ENCODE measurements around the gene PWP1.

PWP1 gene

DNA sequence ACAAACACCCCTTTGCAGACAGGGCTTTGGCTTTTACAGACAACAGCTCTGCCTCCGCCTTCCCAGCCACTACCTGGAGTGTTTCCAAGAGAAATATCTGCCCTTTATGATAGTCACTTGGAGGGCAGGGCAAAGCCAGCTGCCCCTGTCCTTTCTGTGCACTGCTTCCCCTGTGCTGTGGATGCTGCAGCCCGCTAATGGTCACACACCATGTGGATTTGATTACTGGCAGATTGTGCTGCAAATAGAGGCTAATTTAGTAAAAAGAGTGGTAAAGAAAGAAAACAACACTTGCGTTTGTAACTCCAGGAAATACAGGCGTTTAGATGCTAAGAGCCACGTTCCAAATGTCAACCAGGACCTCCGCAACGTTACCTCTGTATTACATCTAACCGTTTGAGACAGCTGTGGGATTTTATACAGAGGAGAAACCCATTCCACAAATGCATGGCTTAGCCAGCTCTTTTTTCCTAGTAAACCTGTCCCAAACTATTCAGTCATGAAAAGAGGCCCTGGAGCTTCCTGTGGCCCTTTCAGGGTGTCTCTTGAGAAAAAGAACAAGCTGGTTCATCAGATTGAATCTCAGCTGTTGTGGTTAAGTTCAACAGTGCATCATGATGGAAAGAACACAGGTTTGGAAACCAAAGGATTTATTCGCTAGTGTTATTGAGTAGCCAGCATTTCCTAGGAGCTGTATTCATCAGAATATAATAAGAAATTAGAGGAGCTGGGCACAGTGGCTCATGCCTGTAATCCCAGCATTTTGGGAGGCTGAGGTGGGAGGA is 30.1 kb upstream of the PWP1 start:
- H3K27ac ChIP-seq (ENCODE audit: low read length), result no peak overlapping the region
- no peaks in the 10 kb centered on the region for H3K9me3 ChIP-seq (ENCODE audit: control insufficient read depth in 2 of 2, low read length in 2 of 2)
- H3K9ac ChIP-seq (ENCODE audit: low read length in 2 of 2), result no peak overlapping the region
- H3K4me1 ChIP-seq (ENCODE audit: control insufficient read depth, insufficient read depth, low read length), result no peaks in the 10 kb centered on the region
- H3K27me3 ChIP-seq (ENCODE audit: control insufficient read depth in 1 of 2, insufficient read depth in 2 of 2, low read length in 2 of 2), result peaks cover 0 to 5% of the 10 kb centered on the region in 2 donors
- no peaks in the 10 kb centered on the region for H3K36me3 ChIP-seq (ENCODE audit: control insufficient read depth in 2 of 2, insufficient read depth in 2 of 2, low read length in 2 of 2)
- H3K4me3 ChIP-seq (ENCODE audit: low read length in 2 of 2), result no peak overlapping the region

- Histone ChIP-seq H3K4me1 (ENCODE audit: control insufficient read depth, insufficient read depth, low read length) (no peaks in the 10 kb centered on the region), H3K9ac (ENCODE audit: low read length in 2 of 2) (no peak overlapping the region), H3K27ac (ENCODE audit: low read length) (no peak overlapping the region), H3K27me3 (ENCODE audit: control insufficient read depth in 1 of 2, insufficient read depth in 2 of 2, low read length in 2 of 2) (peaks cover 0 to 2% of the 10 kb centered on the region in 2 donors), H3K4me3 (ENCODE audit: low read length in 2 of 2) (no peak overlapping the region), H3K9me3 (ENCODE audit: control insufficient read depth in 2 of 2, low read length in 2 of 2) (no peaks in the 10 kb centered on the region), H3K36me3 (ENCODE audit: control insufficient read depth in 2 of 2, insufficient read depth in 2 of 2, low read length in 2 of 2) (no peaks in the 10 kb centered on the region)
These were observed 29.3 kb upstream of the PWP1 start for GRCh38 chr12:107656302-107656701.

DNA sequence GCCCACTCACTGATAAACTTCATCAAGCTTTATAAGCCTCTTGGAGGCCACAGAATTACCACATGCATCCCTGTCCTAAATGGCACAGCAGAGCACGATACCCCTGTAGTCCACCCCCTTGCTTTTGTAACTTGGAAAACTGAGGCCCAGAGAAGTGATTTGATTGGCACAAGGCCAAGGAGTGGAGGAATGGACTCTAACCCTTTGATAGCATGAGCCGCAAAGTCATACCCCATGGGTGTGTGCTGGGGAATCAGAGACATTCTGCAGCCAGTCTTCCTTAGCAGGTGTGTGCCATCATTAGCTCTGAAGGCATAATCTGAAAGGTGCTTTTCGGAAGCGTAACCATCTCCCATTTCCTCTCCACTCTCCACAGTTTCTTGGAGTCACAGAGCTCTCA is 28.5 kb upstream of the PWP1 start:
- Histone ChIP-seq H3K36me3 (ENCODE audit: control insufficient read depth in 2 of 2, insufficient read depth in 2 of 2, low read length in 2 of 2) (no peaks in the 10 kb centered on the region), H3K27me3 (ENCODE audit: control insufficient read depth in 1 of 2, insufficient read depth in 2 of 2, low read length in 2 of 2) (peaks cover 3 to 4% of the 10 kb centered on the region in 2 donors), H3K4me3 (ENCODE audit: low read length in 2 of 2) (no peak overlapping the region), H3K9me3 (ENCODE audit: control insufficient read depth in 2 of 2, low read length in 2 of 2) (no peaks in the 10 kb centered on the region), H3K4me1 (ENCODE audit: control insufficient read depth, insufficient read depth, low read length) (no peaks in the 10 kb centered on the region), H3K9ac (ENCODE audit: low read length in 2 of 2) (no peak overlapping the region), H3K27ac (ENCODE audit: low read length) (no peak overlapping the region)

- no peaks in the 10 kb centered on the region for H3K4me1 ChIP-seq (ENCODE audit: control insufficient read depth, insufficient read depth, low read length)
- no peaks in the 10 kb centered on the region for H3K36me3 ChIP-seq (ENCODE audit: control insufficient read depth in 2 of 2, insufficient read depth in 2 of 2, low read length in 2 of 2)
- H3K4me3 ChIP-seq (ENCODE audit: low read length in 2 of 2), result no peak overlapping the region
- H3K9ac ChIP-seq (ENCODE audit: low read length in 2 of 2), result no peak overlapping the region
- no peak overlapping the region for H3K27ac ChIP-seq (ENCODE audit: low read length)
- peaks cover 3 to 4% of the 10 kb centered on the region in 2 donors for H3K27me3 ChIP-seq (ENCODE audit: control insufficient read depth in 1 of 2, insufficient read depth in 2 of 2, low read length in 2 of 2)
- no peaks in the 10 kb centered on the region for H3K9me3 ChIP-seq (ENCODE audit: control insufficient read depth in 2 of 2, low read length in 2 of 2)
These were observed 28.0 kb upstream of the PWP1 start for GRCh38 chr12:107657621-107658020.

GRCh38 chr12:107660235-107660634 is 25.4 kb upstream of the PWP1 start:
- Histone ChIP-seq H3K9me3 (ENCODE audit: control insufficient read depth in 2 of 2, low read length in 2 of 2) (no peaks in the 10 kb centered on the region), H3K4me1 (ENCODE audit: control insufficient read depth, insufficient read depth, low read length) (no peaks in the 10 kb centered on the region), H3K27ac (ENCODE audit: low read length) (no peak overlapping the region), H3K4me3 (ENCODE audit: low read length in 2 of 2) (no peak overlapping the region), H3K36me3 (ENCODE audit: control insufficient read depth in 2 of 2, insufficient read depth in 2 of 2, low read length in 2 of 2) (no peaks in the 10 kb centered on the region), H3K9ac (ENCODE audit: low read length in 2 of 2) (no peak overlapping the region), H3K27me3 (ENCODE audit: control insufficient read depth in 1 of 2, insufficient read depth in 2 of 2, low read length in 2 of 2) (peaks cover 3 to 4% of the 10 kb centered on the region in 2 donors)

GRCh38 chr12:107660861-107661415 is 24.7 kb upstream of the PWP1 start:
- no peak overlapping the region for H3K27ac ChIP-seq (ENCODE audit: low read length)
- peaks cover 3 to 4% of the 10 kb centered on the region in 2 donors for H3K27me3 ChIP-seq (ENCODE audit: control insufficient read depth in 1 of 2, insufficient read depth in 2 of 2, low read length in 2 of 2)
- no peaks in the 10 kb centered on the region for H3K4me1 ChIP-seq (ENCODE audit: control insufficient read depth, insufficient read depth, low read length)
- no peaks in the 10 kb centered on the region for H3K9me3 ChIP-seq (ENCODE audit: control insufficient read depth in 2 of 2, low read length in 2 of 2)
- no peak overlapping the region for H3K4me3 ChIP-seq (ENCODE audit: low read length in 2 of 2)
- H3K36me3 ChIP-seq (ENCODE audit: control insufficient read depth in 2 of 2, insufficient read depth in 2 of 2, low read length in 2 of 2), result no peaks in the 10 kb centered on the region
- no peak overlapping the region for H3K9ac ChIP-seq (ENCODE audit: low read length in 2 of 2)

- Histone ChIP-seq H3K4me3 (ENCODE audit: low read length in 2 of 2) (no peak overlapping the region), H3K9ac (ENCODE audit: low read length in 2 of 2) (no peak overlapping the region), H3K4me1 (ENCODE audit: control insufficient read depth, insufficient read depth, low read length) (no peaks in the 10 kb centered on the region), H3K36me3 (ENCODE audit: control insufficient read depth in 2 of 2, insufficient read depth in 2 of 2, low read length in 2 of 2) (no peaks in the 10 kb centered on the region), H3K27me3 (ENCODE audit: control insufficient read depth in 1 of 2, insufficient read depth in 2 of 2, low read length in 2 of 2) (peaks cover 3 to 4% of the 10 kb centered on the region in 2 donors), H3K9me3 (ENCODE audit: control insufficient read depth in 2 of 2, low read length in 2 of 2) (no peaks in the 10 kb centered on the region), H3K27ac (ENCODE audit: low read length) (no peak overlapping the region)
These were observed 23.8 kb upstream of the PWP1 start for GRCh38 chr12:107661830-107662229.

DNA sequence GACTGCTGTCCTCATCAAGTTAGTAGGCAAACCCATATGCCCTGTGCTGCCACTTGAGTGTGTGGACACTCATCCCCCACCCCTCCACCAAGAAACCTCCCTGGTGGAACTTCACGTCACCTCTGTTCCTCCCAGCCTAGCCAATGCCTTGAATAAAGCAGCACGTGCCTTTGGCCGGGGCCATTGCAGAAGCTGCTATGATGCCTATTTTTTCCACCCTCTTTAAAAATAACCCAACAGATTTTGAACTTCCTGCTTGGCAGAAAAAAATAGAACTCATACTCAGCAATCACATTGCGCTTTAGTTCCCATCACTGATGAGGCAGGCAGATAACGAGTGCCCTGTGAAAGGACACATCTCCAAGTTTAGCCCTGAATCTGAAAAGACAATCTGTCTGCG is 23.1 kb upstream of the PWP1 start:
- Histone ChIP-seq H3K9me3 (ENCODE audit: control insufficient read depth in 2 of 2, low read length in 2 of 2) (no peaks in the 10 kb centered on the region), H3K4me1 (ENCODE audit: control insufficient read depth, insufficient read depth, low read length) (no peaks in the 10 kb centered on the region), H3K4me3 (ENCODE audit: low read length in 2 of 2) (no peak overlapping the region), H3K9ac (ENCODE audit: low read length in 2 of 2) (no peak overlapping the region), H3K36me3 (ENCODE audit: control insufficient read depth in 2 of 2, insufficient read depth in 2 of 2, low read length in 2 of 2) (no peaks in the 10 kb centered on the region), H3K27me3 (ENCODE audit: control insufficient read depth in 1 of 2, insufficient read depth in 2 of 2, low read length in 2 of 2) (peaks cover 3 to 4% of the 10 kb centered on the region in 2 donors), H3K27ac (ENCODE audit: low read length) (no peak overlapping the region)

DNA sequence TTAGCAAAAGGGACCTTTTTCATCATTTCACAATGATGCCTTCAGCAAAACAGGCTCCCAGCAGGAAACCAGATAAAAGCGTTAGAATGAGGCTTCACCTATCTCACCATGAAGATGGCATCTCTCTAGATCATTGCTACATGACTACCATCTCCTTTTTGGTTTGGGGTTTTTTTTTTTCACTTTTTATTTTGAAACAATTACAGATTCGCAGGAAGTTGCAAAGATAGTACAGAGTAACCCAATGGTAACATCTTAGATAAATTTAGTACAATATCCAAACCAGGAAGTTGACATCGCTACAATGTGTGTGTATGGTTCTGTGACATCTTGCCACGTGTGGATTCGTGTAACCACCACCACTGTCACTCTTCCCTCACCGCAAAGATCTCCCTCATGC is 22.3 kb upstream of the PWP1 start:
- no peak overlapping the region for H3K27ac ChIP-seq (ENCODE audit: low read length)
- no peaks in the 10 kb centered on the region for H3K9me3 ChIP-seq (ENCODE audit: control insufficient read depth in 2 of 2, low read length in 2 of 2)

DNA sequence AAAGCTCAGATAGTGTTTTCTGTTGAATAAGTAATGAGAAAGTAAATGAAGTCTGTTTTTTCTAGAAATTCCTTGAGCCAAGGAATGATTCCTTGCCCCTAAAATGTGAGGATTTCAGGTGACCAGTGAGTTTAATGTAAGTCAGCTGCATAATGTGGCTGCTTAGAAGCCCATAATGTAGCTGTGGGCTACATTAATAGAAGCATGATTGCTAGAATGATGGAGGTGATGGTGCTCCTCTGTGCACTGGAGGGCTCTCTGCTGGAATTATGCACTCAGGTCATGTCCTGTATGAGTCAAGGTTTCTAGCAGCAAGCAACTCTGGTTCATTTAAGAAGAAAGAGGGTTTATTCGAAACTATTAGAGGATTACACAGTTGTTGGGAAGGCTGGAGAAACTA is 19.6 kb upstream of the PWP1 start:
- no peaks in the 10 kb centered on the region for H3K9me3 ChIP-seq (ENCODE audit: control insufficient read depth in 2 of 2, low read length in 2 of 2)
- peaks cover 9 to 17% of the 10 kb centered on the region in 2 donors for H3K27me3 ChIP-seq (ENCODE audit: control insufficient read depth in 1 of 2, insufficient read depth in 2 of 2, low read length in 2 of 2)
- H3K9ac ChIP-seq (ENCODE audit: low read length in 2 of 2), result no peak overlapping the region
- H3K27ac ChIP-seq (ENCODE audit: low read length), result no peak overlapping the region
- no peaks in the 10 kb centered on the region for H3K4me1 ChIP-seq (ENCODE audit: control insufficient read depth, insufficient read depth, low read length)
- no peak overlapping the region for H3K4me3 ChIP-seq (ENCODE audit: low read length in 2 of 2)
- no peaks in the 10 kb centered on the region for H3K36me3 ChIP-seq (ENCODE audit: control insufficient read depth in 2 of 2, insufficient read depth in 2 of 2, low read length in 2 of 2)

More for the DNA sequence above, 22.3 kb upstream of the PWP1 start:
- no peak overlapping the region for H3K4me3 ChIP-seq (ENCODE audit: low read length in 2 of 2)
- H3K4me1 ChIP-seq (ENCODE audit: control insufficient read depth, insufficient read depth, low read length), result no peaks in the 10 kb centered on the region
- peaks cover 3 to 6% of the 10 kb centered on the region in 2 donors for H3K27me3 ChIP-seq (ENCODE audit: control insufficient read depth in 1 of 2, insufficient read depth in 2 of 2, low read length in 2 of 2)
- H3K36me3 ChIP-seq (ENCODE audit: control insufficient read depth in 2 of 2, insufficient read depth in 2 of 2, low read length in 2 of 2), result no peaks in the 10 kb centered on the region
- no peak overlapping the region for H3K9ac ChIP-seq (ENCODE audit: low read length in 2 of 2)

DNA sequence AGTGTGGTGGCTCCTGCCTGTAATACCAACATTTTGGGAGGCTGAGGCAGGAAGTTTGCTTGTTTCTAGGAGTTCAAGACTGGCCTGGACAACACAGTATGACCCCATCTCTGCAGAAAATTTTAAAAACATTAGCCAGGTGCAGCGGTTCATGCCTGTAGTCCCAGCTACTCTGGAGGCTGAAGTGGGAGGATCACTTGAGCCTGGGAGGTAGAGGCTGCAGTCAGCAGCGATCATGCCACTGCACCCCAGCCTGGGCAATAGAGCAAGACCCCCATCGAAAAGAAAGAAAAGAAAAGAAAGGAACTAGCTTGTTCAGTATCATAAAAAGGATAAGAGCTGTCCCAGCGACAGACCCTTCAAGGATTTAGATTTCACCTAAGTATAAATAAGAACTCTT is 18.1 kb upstream of the PWP1 start:
- no peaks in the 10 kb centered on the region for H3K36me3 ChIP-seq (ENCODE audit: control insufficient read depth in 2 of 2, insufficient read depth in 2 of 2, low read length in 2 of 2)
- H3K27me3 ChIP-seq (ENCODE audit: control insufficient read depth in 1 of 2, insufficient read depth in 2 of 2, low read length in 2 of 2), result peaks cover 6 to 14% of the 10 kb centered on the region in 2 donors
- H3K9ac ChIP-seq (ENCODE audit: low read length in 2 of 2), result no peak overlapping the region
- no peaks in the 10 kb centered on the region for H3K9me3 ChIP-seq (ENCODE audit: control insufficient read depth in 2 of 2, low read length in 2 of 2)
- no peak overlapping the region for H3K27ac ChIP-seq (ENCODE audit: low read length)
- H3K4me1 ChIP-seq (ENCODE audit: control insufficient read depth, insufficient read depth, low read length), result no peaks in the 10 kb centered on the region
- H3K4me3 ChIP-seq (ENCODE audit: low read length in 2 of 2), result no peak overlapping the region

All from stomach smooth muscle (tissue), 2 donors.